CD4-positive, alpha-beta T cell treated with Interleukin-2 at 100 ng/mL for 4 hours (primary cell): ENCODE results near the gene TRIM14.
"Not testable (repeated sequence)": the region's sequence is repeated elsewhere in the genome, so short reads cannot be mapped to it uniquely, and the experiment has no call there.

ENCODE experiments used
- DNase-seq: peaks from one replicate; pipeline ENCODE4 v3.0.0-alpha.2; 2020; ENCODE audit warnings: low spot score

Gene TRIM14

DNA sequence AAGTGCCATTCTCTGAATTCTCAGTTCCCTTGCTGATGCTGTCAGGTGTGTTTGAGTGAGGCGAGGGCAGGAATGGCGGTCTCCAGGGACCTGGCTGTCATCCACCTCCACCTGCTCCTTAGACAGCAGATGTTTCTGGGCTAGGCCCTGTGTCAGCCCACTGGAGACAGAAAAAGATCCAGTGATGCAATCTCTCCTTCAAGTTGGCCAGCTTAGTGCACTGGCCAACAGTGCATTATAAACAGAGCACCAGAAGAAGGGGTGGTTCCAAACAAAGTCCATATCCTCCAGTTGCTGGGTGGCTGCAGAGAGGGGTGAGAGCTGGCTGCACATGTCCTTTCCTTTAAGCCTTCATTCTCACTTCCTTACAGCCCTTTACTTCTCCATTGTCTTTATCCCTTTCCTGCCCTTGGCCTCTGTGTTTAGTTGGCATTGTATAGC, 35.9 kb downstream of the TRIM14 start:
- no peak for DNase-seq

GRCh38 chr9:98081477-98082219, 37.4 kb downstream of the TRIM14 start:
- DNase-seq, result peak; percentile 49

DNA sequence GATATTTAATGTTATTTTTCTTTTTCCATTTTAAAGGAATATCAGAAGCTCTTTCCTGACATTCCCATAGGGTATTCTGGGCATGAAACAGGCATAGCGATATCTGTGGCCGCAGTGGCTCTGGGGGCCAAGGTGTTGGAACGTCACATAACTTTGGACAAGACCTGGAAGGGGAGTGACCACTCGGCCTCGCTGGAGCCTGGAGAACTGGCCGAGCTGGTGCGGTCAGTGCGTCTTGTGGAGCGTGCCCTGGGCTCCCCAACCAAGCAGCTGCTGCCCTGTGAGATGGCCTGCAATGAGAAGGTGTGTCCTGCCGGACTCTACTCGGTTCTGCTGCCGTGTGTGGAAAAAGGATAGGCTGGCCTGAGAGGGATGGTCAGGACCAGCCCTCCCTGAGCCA, 38.2 kb downstream of the TRIM14 start:
- no peak for DNase-seq

DNA sequence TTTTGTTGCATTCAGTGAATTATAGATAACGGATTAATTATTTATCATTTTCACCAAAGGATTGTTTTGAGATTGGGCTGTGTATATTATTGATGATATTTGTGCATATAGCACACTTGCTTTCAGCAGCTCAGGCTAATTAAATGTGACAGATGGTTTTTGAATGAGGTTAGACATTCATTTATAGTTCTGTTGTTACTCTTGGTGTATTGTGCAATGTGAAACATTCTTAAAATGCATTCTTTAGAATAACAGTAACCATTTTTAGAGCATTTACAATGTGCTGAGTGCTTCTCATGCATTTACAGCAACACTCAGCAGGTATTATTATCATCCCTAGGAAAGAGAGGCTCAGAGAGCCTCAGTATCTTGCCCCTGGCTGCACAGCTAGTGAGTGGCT, 38.7 kb downstream of the TRIM14 start:
- no peak for DNase-seq

- no peak for DNase-seq
Observed at GRCh38 chr9:98078895-98079294, 40.1 kb downstream of the TRIM14 start.

DNA sequence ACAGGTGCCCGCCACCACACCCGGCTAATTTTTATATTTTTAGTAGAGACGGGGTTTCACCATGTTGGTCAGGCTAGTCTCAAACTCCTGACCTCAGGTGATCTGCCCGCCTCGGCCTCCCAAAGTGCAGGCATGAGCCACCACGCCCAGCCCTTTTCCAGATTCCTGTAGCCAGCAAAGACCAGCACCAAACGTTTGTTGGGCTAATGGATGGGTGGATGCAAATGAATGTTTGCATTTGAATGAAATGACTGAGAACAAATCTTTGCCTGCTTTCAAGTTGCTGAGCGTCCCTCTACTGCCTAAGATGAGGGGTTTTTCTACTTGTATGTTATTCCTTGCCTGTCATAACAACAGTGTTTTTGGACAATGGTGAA, 42.5 kb downstream of the TRIM14 start:
- DNase-seq, result not testable (repeated sequence)

GRCh38 chr9:98075332-98075805, 43.7 kb downstream of the TRIM14 start:
- peak; percentile 65 for DNase-seq

DNA sequence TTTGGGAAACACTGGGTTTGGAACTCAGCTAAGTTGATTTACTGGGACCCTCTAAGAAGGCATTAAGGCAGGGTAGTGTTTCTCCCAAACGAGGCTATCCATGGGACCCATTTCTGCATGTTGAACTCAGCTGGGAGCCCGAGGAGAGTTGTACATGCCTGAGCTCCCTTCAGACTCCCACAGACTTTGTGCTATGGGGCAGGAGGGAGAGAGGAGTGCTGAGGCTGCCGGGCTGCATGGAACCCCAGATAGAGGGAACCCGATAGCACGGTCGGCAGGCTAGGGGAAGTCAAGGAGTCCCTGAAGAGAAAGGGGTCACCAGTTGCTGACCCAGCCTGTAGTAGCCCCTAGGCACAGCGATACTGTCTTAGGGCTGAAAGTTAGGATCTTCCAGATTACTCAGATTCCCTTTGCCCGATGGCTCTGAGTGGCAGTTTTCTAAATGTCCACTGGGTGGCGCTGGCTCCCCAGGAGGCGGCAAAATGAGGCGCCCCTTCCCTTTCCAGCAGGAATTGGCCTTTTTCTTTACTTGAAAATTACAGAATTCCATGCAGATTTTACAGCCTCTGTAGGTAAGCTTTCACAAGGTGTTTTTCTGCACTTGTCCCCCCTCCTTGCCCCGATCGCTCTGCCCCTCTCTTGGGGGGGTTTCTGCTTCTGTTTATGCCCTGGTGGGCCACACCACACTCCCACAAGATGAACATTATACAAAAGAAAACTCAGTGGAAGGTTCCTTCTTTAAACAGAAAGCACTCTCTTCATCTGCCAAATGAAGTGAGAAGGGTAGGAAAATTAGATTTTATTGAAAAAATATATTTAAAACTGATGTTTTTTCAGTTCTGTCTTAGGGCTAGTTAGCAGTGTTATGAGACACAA, 44.7 kb downstream of the TRIM14 start:
- peak; percentile 77 for DNase-seq

DNA sequence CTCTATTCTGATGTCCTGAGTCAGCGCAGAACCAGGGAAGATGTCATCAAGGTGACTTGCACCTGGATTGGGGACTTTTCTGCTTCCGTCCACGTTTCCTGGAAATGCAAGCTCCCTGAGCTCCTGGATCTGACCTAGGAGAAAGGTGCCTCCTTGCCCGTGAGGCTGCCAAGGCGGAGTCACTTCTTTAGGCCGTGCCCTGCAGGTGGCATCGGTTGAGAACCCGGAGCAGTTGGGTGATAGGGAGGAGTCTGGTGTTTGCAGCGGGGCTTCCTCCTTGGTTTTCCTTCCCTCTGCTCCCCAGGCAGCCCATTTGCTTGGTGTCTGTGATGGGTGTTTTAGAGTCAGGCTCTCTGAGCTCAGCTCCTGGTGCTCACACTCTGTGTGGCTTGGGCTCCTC, 47.3 kb downstream of the TRIM14 start:
- no peak for DNase-seq

DNA sequence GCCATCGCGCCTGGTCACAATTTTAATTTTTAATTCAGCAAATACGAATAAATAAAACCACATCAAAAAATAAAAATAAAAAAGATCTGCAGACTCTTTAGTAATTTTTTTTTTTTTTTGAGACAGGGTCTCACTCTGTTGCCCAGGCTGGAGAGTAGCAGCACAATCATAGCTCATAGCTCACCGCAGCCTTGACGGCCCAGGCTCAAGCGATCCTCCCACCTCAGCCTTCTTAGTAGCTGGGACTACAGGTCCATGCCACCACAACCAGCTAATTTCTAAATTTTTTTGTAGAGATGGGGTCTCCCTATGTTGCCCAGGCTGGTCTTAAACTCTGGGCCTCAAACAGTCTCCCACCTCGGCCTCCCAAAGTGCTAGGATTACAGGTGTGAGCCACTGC, 48.3 kb downstream of the TRIM14 start:
- no peak for DNase-seq

DNA sequence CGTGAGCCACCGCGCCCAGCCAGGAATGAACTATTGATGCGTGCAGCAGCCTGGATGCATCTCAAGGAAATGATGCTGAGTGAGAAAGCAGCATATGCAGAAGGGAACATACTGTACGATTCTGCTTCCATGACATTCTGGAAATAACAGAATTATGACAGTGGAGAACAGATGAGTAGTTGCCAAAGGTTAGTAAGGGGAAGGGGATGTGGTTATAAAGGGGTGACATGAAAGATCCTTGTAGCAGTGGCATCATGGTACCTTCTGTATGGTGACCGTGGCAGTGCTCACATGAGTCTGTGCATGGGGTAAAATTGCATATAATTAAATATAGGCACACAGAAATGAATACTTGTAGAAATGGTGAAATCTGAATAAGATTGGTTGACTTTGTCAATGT, 49.5 kb downstream of the TRIM14 start:
- DNase-seq, result no peak

- no peak for DNase-seq
Observed at GRCh38 chr9:98067184-98067583, 51.8 kb downstream of the TRIM14 start.

GRCh38 chr9:98066235-98066634, 52.8 kb downstream of the TRIM14 start:
- no peak for DNase-seq

- no peak for DNase-seq
Observed at GRCh38 chr9:98064623-98065392, 54.2 kb downstream of the TRIM14 start.

- DNase-seq, result no peak
Observed at GRCh38 chr9:98062161-98062560, 56.9 kb downstream of the TRIM14 start.

GRCh38 chr9:98057138-98057799, 61.8 kb downstream of the TRIM14 start:
- peak; percentile 58 for DNase-seq

DNA sequence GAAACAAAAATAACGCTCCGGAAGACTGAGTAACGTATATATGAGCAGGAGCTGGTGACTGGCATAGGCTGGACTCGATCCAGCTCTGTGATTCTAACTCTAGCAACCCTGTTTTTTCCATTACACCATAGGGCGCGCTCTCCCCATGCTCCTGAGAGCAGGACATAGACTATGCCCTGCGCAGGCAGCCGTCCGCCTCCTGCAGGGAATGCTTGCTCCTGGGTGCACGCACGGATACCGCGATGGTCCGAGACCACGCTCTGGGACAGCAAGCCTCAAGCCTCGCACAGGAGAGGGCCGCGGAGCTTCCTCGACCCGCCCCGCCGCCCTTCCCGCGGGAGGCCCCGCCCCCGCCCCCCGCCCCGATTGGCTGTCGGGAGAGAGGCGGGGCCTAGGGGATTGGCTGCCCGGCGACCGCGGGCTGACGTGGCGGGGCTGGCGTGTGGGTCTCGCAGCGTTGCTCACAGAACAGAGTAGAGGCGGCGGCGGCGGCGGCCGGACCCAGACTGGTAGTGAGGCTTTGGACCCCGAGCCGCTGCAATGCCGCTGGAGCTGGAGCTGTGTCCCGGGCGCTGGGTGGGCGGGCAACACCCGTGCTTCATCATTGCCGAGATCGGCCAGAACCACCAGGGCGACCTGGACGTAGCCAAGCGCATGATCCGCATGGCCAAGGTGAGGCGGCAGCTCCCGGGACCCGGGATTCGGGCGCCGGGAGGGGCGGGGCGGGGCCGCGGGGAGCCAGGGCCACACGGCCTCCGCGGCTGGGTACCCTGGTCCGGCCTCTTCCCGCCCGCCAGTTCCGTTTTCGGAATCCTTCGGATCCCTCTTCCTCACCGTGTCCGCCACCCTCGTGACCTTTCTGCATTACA, 62.5 kb downstream of the TRIM14 start, which contains the start of gene NANS:
Gene NANS, plus strand, starts transcription at position 464 of the 869 bp plus-strand sequence. Its CDS starts 77 bp downstream, at position 541.
- DNase-seq, result peak; percentile 90

- no peak for DNase-seq
Observed at GRCh38 chr9:98054376-98054951, 64.6 kb downstream of the TRIM14 start.

DNA sequence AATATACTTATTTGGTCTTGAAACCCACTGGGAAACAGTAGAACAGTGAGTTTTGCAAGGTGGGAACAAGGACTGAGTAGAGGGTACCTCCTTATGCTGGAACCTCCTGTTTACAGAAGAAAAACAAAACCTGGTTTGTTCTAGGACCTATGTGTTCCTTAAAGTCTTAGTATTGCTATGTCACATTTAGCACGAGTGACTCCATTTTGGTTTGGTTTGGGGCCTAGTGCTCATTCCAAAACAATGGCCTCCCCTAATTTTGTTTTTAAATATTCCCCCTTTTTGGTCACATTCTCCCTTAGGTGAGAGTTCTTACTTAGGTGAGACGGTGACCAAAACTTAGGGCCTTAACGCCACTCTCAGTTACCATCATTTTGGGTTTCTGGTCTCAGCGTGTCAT, 68.7 kb downstream of the TRIM14 start:
- no peak for DNase-seq
